PFSK-1 (cell line): ENCODE data around the gene HES7.
A peak's percentile ranks its signal among the peaks of the same experiment; 100 is the strongest.

Source experiments
- FOXP2 ChIP-seq: optimal IDR thresholded peaks from 2 replicates; pipeline ENCODE3; 2011; ENCODE audit warnings: borderline replicate concordance, control low read depth, inconsistent platforms; ENCODE audit not compliant: insufficient read depth; ENCODE audit errors: extremely low read length, extremely low read depth
- POLR2AphosphoS5 ChIP-seq: IDR thresholded peaks from 2 replicates; pipeline ENCODE4 v1.6.1; 2012; ENCODE audit warnings: low read depth, mild to moderate bottlenecking, control low read depth, low read length, moderate library complexity
- REST ChIP-seq, 2 experiments: IDR thresholded peaks; 2 replicates each; pipeline versions ENCODE4 v1.6.1 to v1.8.0; 2011 to 2012; ENCODE audit warnings: low read depth in 2 of 2, low read length in 2 of 2, control low read depth in 1 of 2, inconsistent platforms in 1 of 2, mild to moderate bottlenecking in 1 of 2, moderate library complexity in 1 of 2; ENCODE audit not compliant: insufficient read depth in 1 of 2
- SIN3A ChIP-seq: IDR thresholded peaks from 2 replicates; pipeline ENCODE4 v1.6.1; 2012; ENCODE audit warnings: mild to moderate bottlenecking, low read length, moderate library complexity, borderline replicate concordance; ENCODE audit not compliant: insufficient read depth
- TAF1 ChIP-seq: IDR thresholded peaks from 2 replicates; pipeline ENCODE4 v1.6.1; 2012; ENCODE audit warnings: low read length, control low read depth, borderline replicate concordance; ENCODE audit not compliant: insufficient read depth

The HES7 gene

DNA sequence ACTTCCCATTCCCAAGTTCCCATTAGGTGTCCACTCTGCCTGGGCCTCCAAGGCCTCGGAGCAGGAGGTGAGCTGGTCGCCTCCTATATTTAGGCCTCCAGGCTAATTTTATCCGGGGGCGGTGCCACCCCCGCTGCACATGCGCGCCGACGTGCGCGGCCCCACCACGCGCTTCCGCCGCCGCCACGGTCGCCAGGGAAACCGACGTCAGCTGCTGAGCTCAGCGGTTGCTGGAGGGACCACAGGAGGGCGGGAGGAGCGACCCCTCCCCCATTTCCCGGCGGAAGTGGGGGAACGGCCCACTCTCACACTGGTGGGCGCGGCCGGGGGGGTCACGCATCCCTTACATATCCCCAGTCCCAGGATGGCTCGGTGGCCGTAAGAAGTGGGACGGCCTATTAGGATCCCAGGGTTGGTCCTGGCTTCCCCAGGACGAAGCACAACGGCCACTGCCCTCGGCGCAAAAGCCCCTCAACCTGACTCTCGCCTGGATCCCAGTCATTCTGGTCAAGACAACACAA, 27.3 kb upstream of the HES7 start:
- no peak for TF ChIP-seq FOXP2
- TF ChIP-seq SIN3A: peak; percentile 98
- TF ChIP-seq TAF1: no peak
- peak in 1 of 2 experiments; percentile 38; a peak in 1 of 4 replicates for TF ChIP-seq REST (IDR thresholded peaks at IDR 0.05; ENCODE audit: insufficient read depth in 1 of 2, low read depth in 2 of 2, low read length in 2 of 2)

GRCh38 chr17:8150194-8151119, 26.6 kb upstream of the HES7 start:
- TF ChIP-seq POLR2AphosphoS5 (0 out of 2 replicates have a peak, but pooled peaks have one; percentile 17), FOXP2 (no peak)

DNA sequence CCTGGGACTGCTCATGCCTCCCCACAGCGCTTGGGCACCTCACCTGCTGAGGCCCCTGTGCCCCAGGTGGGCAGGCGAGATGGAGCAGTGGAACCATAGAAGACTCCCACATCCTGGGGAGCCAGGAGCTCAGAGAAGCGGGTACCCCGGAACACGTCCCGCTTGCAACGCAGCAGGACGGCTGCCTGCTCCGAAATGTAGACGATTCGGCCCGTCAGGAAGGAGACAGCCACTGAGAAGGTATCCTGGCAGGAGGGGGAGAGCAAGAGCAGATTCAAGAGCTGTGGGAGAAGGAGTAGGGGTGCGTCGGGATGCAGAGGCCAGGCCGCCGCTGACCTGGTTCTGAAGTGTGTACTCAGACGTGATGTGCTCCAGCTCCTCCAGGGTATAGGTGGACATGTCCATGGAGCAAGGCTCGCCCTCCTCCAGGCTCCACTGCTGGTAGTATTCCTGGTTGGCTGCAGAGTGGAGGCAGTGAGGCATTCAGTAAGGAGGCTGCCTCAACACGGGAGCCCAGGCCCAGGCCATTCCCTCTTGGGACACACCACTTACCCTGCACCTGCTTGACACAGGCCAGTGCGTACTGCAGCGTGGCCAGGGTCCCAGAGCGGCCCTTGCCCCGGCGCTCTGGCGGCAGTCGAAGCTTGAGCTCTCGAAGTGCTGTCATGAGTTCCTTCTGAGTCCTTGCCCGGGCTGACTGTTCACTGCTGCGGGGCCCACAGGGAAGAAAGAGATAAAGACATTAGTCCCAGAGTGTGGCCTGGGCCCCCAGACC, 25.7 kb upstream of the HES7 start:
- no peak for TF ChIP-seq POLR2AphosphoS5
- no peak for TF ChIP-seq FOXP2
- TF ChIP-seq TAF1: no peak
- TF ChIP-seq REST (IDR thresholded peaks at IDR 0.05; ENCODE audit: insufficient read depth in 1 of 2, low read depth in 2 of 2, low read length in 2 of 2): no peak
- TF ChIP-seq SIN3A: no peak

DNA sequence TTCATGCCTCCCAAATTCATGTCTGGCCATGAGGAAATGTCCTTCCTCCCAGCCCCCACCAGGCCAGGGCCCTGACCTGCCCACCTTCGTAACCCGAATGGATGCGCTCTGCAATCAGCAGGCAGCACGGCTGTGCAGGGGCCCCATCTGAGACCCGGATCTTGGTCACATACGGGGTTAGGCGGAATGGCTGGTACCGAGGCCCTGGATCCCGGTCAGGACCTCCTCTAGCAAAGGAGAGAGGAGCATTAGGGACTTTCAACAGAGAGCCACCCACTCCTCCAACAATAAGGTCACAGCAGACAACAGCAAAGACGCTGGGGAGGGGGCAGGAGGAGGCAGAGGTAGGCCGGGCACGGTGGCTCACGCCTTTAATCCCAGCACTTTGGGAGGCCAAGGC, 24.7 kb upstream of the HES7 start:
- no peak for TF ChIP-seq SIN3A
- no peak for TF ChIP-seq REST (IDR thresholded peaks at IDR 0.05; ENCODE audit: insufficient read depth in 1 of 2, low read depth in 2 of 2, low read length in 2 of 2)

GRCh38 chr17:8147805-8148404, 24.0 kb upstream of the HES7 start:
- no peak for TF ChIP-seq TAF1
- TF ChIP-seq FOXP2: no peak
- TF ChIP-seq REST (IDR thresholded peaks at IDR 0.05; ENCODE audit: insufficient read depth in 1 of 2, low read depth in 2 of 2, low read length in 2 of 2): no peak
- TF ChIP-seq POLR2AphosphoS5: no peak
- no peak for TF ChIP-seq SIN3A
